Uterus (tissue), 2 donors: ENCODE results near the gene AEBP2.

Experiments
- CTCF ChIP-seq, 4 experiments: fragments of 200-600 bp in 2 of 4; fragments of 450-650 bp in 2 of 4; sonication (generic) in 2 of 4; IDR thresholded peaks; one replicate each; pipeline ENCODE4 v1.5.1; 2016 to 2019; ENCODE audit warnings: antibody characterized with exemption in 4 of 4, mild to moderate bottlenecking in 2 of 4, moderate library complexity in 1 of 4
- POLR2A ChIP-seq, 2 donors: fragments of 450-650 bp; IDR thresholded peaks; one replicate each; pipeline ENCODE4 v1.6.1; 2016; ENCODE audit warnings: antibody characterized with exemption in 2 of 2, mild to moderate bottlenecking in 1 of 2, moderate library complexity in 1 of 2

DNA sequence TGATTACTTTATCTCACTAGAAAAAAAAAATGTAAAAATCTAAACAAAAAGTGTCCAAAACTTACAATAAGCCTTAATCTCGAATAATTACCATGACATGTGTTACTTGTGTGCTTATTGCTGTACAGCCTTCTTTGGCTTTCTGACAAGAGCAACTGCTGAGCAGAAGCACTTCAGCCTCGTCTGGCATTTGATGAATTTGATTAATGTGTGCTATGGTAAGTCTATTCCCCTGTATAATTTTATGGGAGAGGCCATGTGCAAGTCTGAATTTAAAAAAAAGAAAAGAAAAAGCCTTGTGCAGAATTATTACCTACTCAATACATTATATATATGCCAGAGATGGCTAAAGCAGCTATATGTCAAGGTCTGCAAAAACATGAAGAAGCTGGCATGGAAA lies 113.9 kb downstream of the AEBP2 start:
- TF ChIP-seq CTCF (IDR thresholded peaks at IDR 0.05) (no peak), POLR2A (IDR thresholded peaks at IDR 0.05) (no peak)
